Astrocyte (in vitro differentiated cells and primary cell): ENCODE measurements around the gene KLRB1.

Source experiments
- CTCF ChIP-seq: IDR thresholded peaks from 2 replicates; pipeline ENCODE4 v1.5.1; 2011; ENCODE audit warnings: low read depth, mild to moderate bottlenecking, inconsistent platforms, low read length, moderate library complexity; ENCODE audit not compliant: insufficient read depth
- EZH2 ChIP-seq: IDR thresholded peaks from 2 replicates; pipeline ENCODE4 v1.6.1; 2012; ENCODE audit warnings: mild to moderate bottlenecking, low read length, inconsistent platforms; ENCODE audit not compliant: insufficient read depth

DNA sequence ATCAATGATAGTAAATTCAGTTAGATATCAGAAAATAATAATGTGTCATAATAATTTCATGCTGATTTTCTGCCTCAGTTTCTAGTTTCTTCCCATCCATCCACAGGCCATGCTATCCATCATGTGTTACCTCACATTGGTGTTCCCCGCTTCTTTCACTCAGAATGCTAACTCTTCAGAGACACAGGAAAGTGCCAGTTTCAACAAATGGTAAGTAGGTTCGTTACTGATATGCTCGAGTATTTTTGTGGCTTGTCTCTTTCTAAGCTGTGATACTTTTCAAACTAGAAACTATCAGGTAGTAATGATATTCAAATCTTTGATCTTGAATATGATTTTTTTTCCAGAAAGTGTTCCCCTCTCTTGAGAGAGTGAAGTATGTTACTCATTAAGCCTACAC lies 1.5 kb downstream of the KLRB1 start:
- TF ChIP-seq CTCF, result no peak
- TF ChIP-seq EZH2, result no peak
